Measurements from ENCODE around the gene SHC2.
"Not testable (repeated sequence)": the region's sequence is repeated elsewhere in the genome, so short reads cannot be mapped to it uniquely, and the experiment has no call there.

SHC2 gene

GRCh38 chr19:436413-436950 lies 24.4 kb downstream of the SHC2 start:
- TF ChIP-seq CTCF (IDR thresholded peaks at IDR 0.05; ENCODE audit: low read length, missing control alignments) = no peak

GRCh38 chr19:435707-436412 lies 25.0 kb downstream of the SHC2 start:
- TF ChIP-seq CTCF (IDR thresholded peaks at IDR 0.05; ENCODE audit: low read length, missing control alignments) = no peak
- DNase-seq (ENCODE audit: low read depth) = no peak
- H3K4me3 ChIP-seq (replicated peaks; ENCODE audit: low read depth, low read length) = no peak overlapping the region

More at GRCh38 chr19:436413-436950, 24.4 kb downstream of the SHC2 start:
- no peak for DNase-seq (ENCODE audit: low read depth)
- no peak overlapping the region for H3K4me3 ChIP-seq (replicated peaks; ENCODE audit: low read depth, low read length)

- TF ChIP-seq CTCF (IDR thresholded peaks at IDR 0.05; ENCODE audit: low read length, missing control alignments) = no peak
- H3K4me3 ChIP-seq (replicated peaks; ENCODE audit: low read depth, low read length) = no peak overlapping the region
- no peak for DNase-seq (ENCODE audit: low read depth)
Observed at GRCh38 chr19:435056-435706, 25.7 kb downstream of the SHC2 start.

GRCh38 chr19:434152-434960 lies 26.5 kb downstream of the SHC2 start:
- no peak for DNase-seq (ENCODE audit: low read depth)
- no peak overlapping the region for H3K4me3 ChIP-seq (replicated peaks; ENCODE audit: low read depth, low read length)
- no peak for TF ChIP-seq CTCF (IDR thresholded peaks at IDR 0.05; ENCODE audit: low read length, missing control alignments)

- no peak overlapping the region for H3K4me3 ChIP-seq (replicated peaks; ENCODE audit: low read depth, low read length)
- no peak for DNase-seq (ENCODE audit: low read depth)
- no peak for TF ChIP-seq CTCF (IDR thresholded peaks at IDR 0.05; ENCODE audit: low read length, missing control alignments)
Observed at GRCh38 chr19:430701-431100, 30.1 kb downstream of the SHC2 start.

GRCh38 chr19:428149-428548 lies 32.7 kb downstream of the SHC2 start:
- DNase-seq (ENCODE audit: low read depth) = no peak
- H3K4me3 ChIP-seq (replicated peaks; ENCODE audit: low read depth, low read length) = no peak overlapping the region
- no peak for TF ChIP-seq CTCF (IDR thresholded peaks at IDR 0.05; ENCODE audit: low read length, missing control alignments)

GRCh38 chr19:427675-428074 lies 33.2 kb downstream of the SHC2 start:
- not testable (repeated sequence) for H3K4me3 ChIP-seq (replicated peaks; ENCODE audit: low read depth, low read length); DNase-seq (ENCODE audit: low read depth)

Measured in fibroblast of pulmonary artery (primary cell).